DMS 273 (cell line): ENCODE results near the gene PARD3B.

ENCODE experiments used
- DNase-seq: peaks from one replicate; lab custom pipeline; 2025; ENCODE audit not compliant: unreplicated experiment; lab: John Stamatoyannopoulos, UW

PARD3B gene

DNA sequence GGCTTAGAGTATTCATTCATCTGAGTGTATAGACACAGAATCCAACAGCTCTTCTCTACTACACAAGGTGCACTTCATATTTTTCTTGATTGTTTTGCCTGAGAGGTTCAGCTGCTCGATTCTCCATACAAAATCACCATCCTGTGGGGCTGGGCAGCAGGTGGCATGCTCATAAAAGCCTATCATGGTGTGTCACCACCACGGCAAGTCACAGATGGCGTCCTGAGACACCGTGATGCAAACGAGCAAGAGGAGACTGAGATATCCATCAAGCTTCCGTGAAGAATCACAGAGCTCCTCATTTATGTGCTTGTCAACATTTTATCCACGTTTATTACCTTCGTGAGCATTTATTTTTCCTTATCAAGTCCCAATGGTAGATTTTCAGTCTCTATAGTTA is 1114.6 kb downstream of the PARD3B start:
- DNase-seq: peak; percentile 9

DNA sequence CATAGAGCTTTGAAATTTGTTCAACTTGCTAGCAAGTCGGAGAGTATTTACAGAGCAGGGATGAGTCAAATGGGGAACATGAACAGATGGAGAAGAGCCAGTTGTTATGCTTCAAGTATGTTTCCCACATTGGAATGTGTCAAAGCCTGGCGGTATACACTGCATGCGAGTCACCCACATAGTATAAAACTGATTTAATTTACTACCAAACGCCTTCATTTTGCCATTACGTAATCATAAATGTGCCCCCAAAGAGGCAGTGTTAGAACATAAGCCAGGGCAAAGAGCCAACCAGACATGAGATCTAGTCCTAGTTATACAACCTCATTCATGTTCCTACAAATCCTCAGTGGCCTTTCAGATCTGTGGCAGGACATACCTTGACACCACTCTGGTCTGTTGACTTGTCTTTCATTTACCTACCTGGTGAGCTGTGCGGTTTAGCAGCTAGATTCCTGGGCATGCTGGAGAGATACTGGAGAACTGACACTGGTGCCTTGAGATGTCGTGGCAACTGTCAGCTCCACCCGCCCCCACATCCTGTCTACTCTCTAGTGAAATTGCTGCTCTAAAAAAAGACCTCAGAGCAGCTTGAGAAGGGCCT is 1115.3 kb downstream of the PARD3B start:
- peak; percentile 11 for DNase-seq

DNA sequence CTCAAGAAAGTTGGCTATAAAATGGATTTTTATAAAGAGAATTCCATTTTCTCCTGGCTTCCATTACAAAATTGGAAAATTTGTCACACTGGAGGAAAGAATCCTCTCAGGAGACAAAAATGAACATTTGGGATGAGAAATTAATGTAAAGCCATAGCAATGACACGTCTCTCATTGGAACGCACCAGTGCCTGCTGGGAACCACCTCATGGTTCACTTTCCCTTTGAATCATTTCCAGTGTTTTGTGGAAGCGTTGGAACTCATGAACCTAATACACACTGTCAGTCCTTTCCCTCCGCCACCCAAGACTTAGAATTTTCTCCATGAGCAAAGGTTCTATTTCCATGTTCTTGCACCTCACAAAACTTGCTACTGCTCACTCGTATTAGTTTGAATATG is 1116.0 kb downstream of the PARD3B start:
- no peak for DNase-seq

DNA sequence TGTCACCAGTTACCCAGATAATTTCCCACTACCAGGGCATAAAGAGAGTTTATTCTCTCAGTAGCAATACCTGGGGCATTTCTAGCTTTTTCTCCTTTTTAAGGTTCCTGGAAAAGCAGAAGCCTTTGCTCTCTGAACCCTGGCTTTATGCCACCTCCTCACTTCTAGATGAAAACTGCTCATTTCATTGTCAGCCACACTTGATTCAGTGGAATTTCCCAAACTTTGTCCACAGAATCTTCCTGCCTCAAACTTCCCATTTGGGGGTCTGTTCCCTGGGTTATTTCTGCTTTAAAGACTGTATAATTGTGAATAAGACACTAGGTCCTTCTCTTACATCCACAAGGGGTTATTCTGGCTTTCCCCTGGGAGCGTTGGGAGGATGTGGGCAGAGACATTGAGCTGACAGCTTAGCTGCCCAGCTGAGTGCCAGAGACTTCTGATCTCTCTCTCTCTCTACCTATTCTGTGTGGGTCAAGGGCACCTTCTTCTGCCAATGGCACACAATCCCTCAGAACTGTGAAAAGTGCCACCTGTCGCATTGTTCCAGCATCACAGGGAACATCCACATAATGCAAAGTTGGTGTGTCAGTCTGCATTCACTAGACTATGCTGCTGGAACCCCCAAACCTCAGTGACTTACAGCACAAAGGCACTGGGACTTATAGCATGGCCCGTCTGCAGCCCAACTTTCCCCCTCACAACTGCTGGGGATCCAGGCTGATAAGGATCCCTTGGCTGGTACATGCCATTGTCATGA is 1117.1 kb downstream of the PARD3B start:
- no peak for DNase-seq

DNA sequence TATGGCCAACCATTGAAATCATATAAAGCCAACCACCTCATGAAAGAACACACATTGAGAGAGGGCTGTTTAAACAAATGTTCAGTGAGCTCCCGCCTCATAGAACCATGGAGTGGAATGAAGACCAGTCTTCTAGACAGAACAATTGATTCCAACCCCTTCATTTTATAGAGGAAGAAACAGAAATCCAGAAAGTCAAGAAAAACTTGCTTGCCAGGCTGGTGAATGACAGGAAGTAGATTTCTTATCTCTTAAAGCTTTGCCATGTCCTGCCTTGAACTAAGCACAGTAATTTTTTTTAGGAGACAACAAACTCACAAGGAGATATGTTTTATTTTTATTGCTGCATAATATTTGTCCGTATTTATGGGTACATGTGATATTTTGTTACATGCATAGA is 1120.5 kb downstream of the PARD3B start:
- no peak for DNase-seq
